GM23338 (cell line): ENCODE data around the gene RANGRF. TPM values are rescaled to one million over a fixed set of nuclear protein-coding genes. Genes with fewer than 3 reads are reported as not detected.

ENCODE experiments used
- CREB1 ChIP-seq: fragments of 250-450 bp; sonication (Bioruptor Pico); IDR thresholded peaks from 2 replicates; pipeline ENCODE4 v1.5.0; 2020; ENCODE audit warnings: low read depth, mild to moderate bottlenecking, moderate library complexity
- CTCF ChIP-seq, 2 experiments: fragments of 200-600 bp in 1 of 2; sonication (generic) in 1 of 2; conservative IDR thresholded peaks; 2 replicates each; pipeline versions ENCODE4 v1.5.1 to v1.6.1; 2016 to 2017; ENCODE audit warnings: antibody characterized with exemption in 2 of 2, low read depth in 2 of 2, mild to moderate bottlenecking in 2 of 2, moderate library complexity in 1 of 2
- ETS1 ChIP-seq: IDR thresholded peaks from 2 replicates; pipeline ENCODE4 v1.6.1; 2016; ENCODE audit warnings: antibody characterized with exemption
- JUNB ChIP-seq: IDR thresholded peaks from one replicate; pipeline ENCODE4 v1.6.1; 2016; ENCODE audit warnings: antibody characterized with exemption; ENCODE audit not compliant: unreplicated experiment
- POLR2AphosphoS5 ChIP-seq: IDR thresholded peaks from 2 replicates; pipeline ENCODE4 v1.6.1; 2016; ENCODE audit warnings: antibody characterized with exemption, low read depth
- STAT1 ChIP-seq: IDR thresholded peaks from one replicate; pipeline ENCODE4 v1.6.1; 2016; ENCODE audit warnings: antibody characterized with exemption; ENCODE audit not compliant: unreplicated experiment
- ZNF114 ChIP-seq: fragments of 250-450 bp; sonication (Bioruptor Pico); IDR thresholded peaks from 2 replicates; pipeline ENCODE4 v1.5.0; 2020; ENCODE audit warnings: mild to moderate bottlenecking, moderate library complexity
- ZNF331 ChIP-seq: fragments of 250-450 bp; sonication (Bioruptor Pico); IDR thresholded peaks from 2 replicates; pipeline ENCODE4 v1.5.0; 2020; ENCODE audit warnings: low read depth, mild to moderate bottlenecking, moderate library complexity
- ZNF462 ChIP-seq: fragments of 250-450 bp; sonication (Bioruptor Pico); IDR thresholded peaks from 2 replicates; pipeline ENCODE4 v1.5.0; 2020; ENCODE audit warnings: mild to moderate bottlenecking, moderate library complexity
- polyA plus RNA-seq: library from polyadenylated mRNA; unstranded; fragments of >200 nt; fragmentation: Nextera tagmentation; extraction: Ambion mirVana; gene quantifications from 2 replicates; pipeline ENCODE4 v1.2.1, GENCODE V29; 2016
- total RNA-seq: library from RNA; depleted of rRNA; stranded (reverse); fragments of >200 nt; shearing (Covaris generic); gene quantifications from 2 replicates; pipeline ENCODE4 v1.2.3, GENCODE V29; 2014

The RANGRF gene
- total and polyA plus RNA-seq, 2 experiments from 2014 or later = 11.2 to 52.4 TPM

- TF ChIP-seq ZNF462 (CRISPR knock-in tag) (no peak), STAT1 (no peak), CREB1 (CRISPR knock-in tag) (no peak), ZNF114 (no peak), CTCF (conservative IDR thresholded peaks at IDR 0.05; ENCODE audit: low read depth in 2 of 2) (no peak), JUNB (no peak), ETS1 (no peak), ZNF331 (CRISPR knock-in tag) (no peak), POLR2AphosphoS5 (no peak)
Observed at GRCh38 chr17:8300226-8300625, 11.8 kb downstream of the RANGRF start (continued).
